ENCODE results near the gene TRPC6.

The TRPC6 gene

DNA sequence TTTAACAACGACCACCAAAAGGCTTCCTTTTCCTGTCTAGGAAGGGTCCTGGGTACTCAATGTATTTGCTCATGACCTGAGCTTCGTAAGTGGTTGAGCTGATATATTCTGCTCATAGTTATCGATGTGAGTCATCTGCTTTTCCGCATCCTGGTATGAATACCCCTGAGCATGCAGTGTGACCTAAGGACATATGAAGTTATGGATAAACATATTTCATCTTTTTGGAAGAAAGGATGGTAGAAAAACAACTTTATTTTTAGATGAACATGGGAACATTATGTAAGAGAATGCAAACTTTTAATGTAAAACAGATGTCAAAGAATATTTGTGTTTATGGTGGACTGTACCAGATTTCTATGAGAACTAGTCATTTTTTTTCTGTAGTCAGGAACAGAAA, 28.4 kb downstream of the TRPC6 start:
- no peak for DNase-seq (ENCODE audit: low read depth in 1 of 2, low spot score in 1 of 2)
- no peaks in the 10 kb centered on the region for H3K27me3 ChIP-seq (ENCODE audit: insufficient read depth, poor library complexity, severe bottlenecking)
- TF ChIP-seq, protein P1, sequence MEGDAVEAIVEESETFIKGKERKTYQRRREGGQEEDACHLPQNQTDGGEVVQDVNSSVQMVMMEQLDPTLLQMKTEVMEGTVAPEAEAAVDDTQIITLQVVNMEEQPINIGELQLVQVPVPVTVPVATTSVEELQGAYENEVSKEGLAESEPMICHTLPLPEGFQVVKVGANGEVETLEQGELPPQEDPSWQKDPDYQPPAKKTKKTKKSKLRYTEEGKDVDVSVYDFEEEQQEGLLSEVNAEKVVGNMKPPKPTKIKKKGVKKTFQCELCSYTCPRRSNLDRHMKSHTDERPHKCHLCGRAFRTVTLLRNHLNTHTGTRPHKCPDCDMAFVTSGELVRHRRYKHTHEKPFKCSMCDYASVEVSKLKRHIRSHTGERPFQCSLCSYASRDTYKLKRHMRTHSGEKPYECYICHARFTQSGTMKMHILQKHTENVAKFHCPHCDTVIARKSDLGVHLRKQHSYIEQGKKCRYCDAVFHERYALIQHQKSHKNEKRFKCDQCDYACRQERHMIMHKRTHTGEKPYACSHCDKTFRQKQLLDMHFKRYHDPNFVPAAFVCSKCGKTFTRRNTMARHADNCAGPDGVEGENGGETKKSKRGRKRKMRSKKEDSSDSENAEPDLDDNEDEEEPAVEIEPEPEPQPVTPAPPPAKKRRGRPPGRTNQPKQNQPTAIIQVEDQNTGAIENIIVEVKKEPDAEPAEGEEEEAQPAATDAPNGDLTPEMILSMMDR (IDR thresholded peaks at IDR 0.05; ENCODE audit: insufficient read depth, low read length): no peak
- TF ChIP-seq POLR2AphosphoS5 (IDR thresholded peaks at IDR 0.05; ENCODE audit: low read depth) (no peak), SPI1 (IDR thresholded peaks at IDR 0.05; ENCODE audit: borderline replicate concordance, low read depth) (no peak), GABPA (IDR thresholded peaks at IDR 0.05; ENCODE audit: low read depth) (no peak)
- TF ChIP-seq, protein P2, sequence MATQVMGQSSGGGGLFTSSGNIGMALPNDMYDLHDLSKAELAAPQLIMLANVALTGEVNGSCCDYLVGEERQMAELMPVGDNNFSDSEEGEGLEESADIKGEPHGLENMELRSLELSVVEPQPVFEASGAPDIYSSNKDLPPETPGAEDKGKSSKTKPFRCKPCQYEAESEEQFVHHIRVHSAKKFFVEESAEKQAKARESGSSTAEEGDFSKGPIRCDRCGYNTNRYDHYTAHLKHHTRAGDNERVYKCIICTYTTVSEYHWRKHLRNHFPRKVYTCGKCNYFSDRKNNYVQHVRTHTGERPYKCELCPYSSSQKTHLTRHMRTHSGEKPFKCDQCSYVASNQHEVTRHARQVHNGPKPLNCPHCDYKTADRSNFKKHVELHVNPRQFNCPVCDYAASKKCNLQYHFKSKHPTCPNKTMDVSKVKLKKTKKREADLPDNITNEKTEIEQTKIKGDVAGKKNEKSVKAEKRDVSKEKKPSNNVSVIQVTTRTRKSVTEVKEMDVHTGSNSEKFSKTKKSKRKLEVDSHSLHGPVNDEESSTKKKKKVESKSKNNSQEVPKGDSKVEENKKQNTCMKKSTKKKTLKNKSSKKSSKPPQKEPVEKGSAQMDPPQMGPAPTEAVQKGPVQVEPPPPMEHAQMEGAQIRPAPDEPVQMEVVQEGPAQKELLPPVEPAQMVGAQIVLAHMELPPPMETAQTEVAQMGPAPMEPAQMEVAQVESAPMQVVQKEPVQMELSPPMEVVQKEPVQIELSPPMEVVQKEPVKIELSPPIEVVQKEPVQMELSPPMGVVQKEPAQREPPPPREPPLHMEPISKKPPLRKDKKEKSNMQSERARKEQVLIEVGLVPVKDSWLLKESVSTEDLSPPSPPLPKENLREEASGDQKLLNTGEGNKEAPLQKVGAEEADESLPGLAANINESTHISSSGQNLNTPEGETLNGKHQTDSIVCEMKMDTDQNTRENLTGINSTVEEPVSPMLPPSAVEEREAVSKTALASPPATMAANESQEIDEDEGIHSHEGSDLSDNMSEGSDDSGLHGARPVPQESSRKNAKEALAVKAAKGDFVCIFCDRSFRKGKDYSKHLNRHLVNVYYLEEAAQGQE (IDR thresholded peaks at IDR 0.05; ENCODE audit: insufficient replicate concordance, low read depth): no peak
- no peak overlapping the region for H3K27ac ChIP-seq (replicated peaks)
- no peak overlapping the region for H3K4me3 ChIP-seq (replicated peaks; ENCODE audit: insufficient read depth, low read length)

- Histone ChIP-seq H3K4me3 (replicated peaks; ENCODE audit: insufficient read depth, low read length) (no peak overlapping the region), H3K27ac (replicated peaks) (no peak overlapping the region), H3K27me3 (ENCODE audit: insufficient read depth, poor library complexity, severe bottlenecking) (no peaks in the 10 kb centered on the region)
- peak; percentile 46; the same call in 1 of the 2 replicates for TF ChIP-seq SPI1 (IDR thresholded peaks at IDR 0.05; ENCODE audit: borderline replicate concordance, low read depth)
- TF ChIP-seq, protein P2 (IDR thresholded peaks at IDR 0.05; ENCODE audit: insufficient replicate concordance, low read depth): no peak
- no peak for DNase-seq (ENCODE audit: low read depth in 1 of 2, low spot score in 1 of 2)
Measured at GRCh38 chr11:101553891-101554292, 29.9 kb downstream of the TRPC6 start.

DNA sequence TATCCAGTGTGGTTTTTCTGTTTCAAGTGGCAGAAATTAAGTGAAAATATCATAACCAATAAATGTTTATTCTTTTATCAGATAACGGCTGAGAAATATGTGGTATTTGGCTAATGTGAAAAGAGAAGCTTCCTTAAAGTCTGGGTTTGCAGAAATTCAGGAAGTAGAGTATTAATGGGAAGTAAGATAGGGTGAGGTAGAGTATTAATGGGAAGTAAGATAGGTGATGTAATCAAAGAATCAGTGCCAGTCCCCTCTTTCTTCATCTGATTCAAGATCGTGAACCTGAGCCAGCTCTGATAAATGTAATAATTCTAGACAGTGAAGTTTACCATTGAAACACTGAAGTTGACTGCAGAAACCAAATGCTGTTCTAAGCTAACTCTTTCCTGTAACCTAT, 30.9 kb downstream of the TRPC6 start:
- no peaks in the 10 kb centered on the region for H3K27me3 ChIP-seq (ENCODE audit: insufficient read depth, poor library complexity, severe bottlenecking)
- H3K4me3 ChIP-seq (replicated peaks; ENCODE audit: insufficient read depth, low read length): no peak overlapping the region
- H3K27ac ChIP-seq (replicated peaks): no peak overlapping the region
- no peak for TF ChIP-seq POLR2AphosphoS5 (IDR thresholded peaks at IDR 0.05; ENCODE audit: low read depth)
- DNase-seq (ENCODE audit: low read depth in 1 of 2, low spot score in 1 of 2): no peak

- DNase-seq (ENCODE audit: low read depth in 1 of 2, low spot score in 1 of 2): no peak
- Histone ChIP-seq H3K27me3 (ENCODE audit: insufficient read depth, poor library complexity, severe bottlenecking) (no peaks in the 10 kb centered on the region), H3K4me3 (replicated peaks; ENCODE audit: insufficient read depth, low read length) (no peak overlapping the region), H3K27ac (replicated peaks) (no peak overlapping the region)
- no peak for TF ChIP-seq SPI1 (IDR thresholded peaks at IDR 0.05; ENCODE audit: borderline replicate concordance, low read depth)
- no peak for TF ChIP-seq GABPA (IDR thresholded peaks at IDR 0.05; ENCODE audit: low read depth)
- TF ChIP-seq, protein P1 (IDR thresholded peaks at IDR 0.05; ENCODE audit: insufficient read depth, low read length): no peak
- TF ChIP-seq, protein P2 (IDR thresholded peaks at IDR 0.05; ENCODE audit: insufficient replicate concordance, low read depth): no peak
- no peak for TF ChIP-seq POLR2AphosphoS5 (IDR thresholded peaks at IDR 0.05; ENCODE audit: low read depth)
Measured at GRCh38 chr11:101528541-101528940, 55.3 kb downstream of the TRPC6 start.

Measured in HL-60 (cell line).